ENCODE measurements around the gene GAB1.
A peak's percentile ranks its signal among the peaks of the same experiment; 100 is the strongest.

The GAB1 gene

GRCh38 chr4:143399113-143399949 lies 62.7 kb downstream of the GAB1 start:
- peaks cover 13% of the 10 kb centered on the region for H3K27me3 Mint-ChIP-seq
- H3K9me3 Mint-ChIP-seq: no peaks in the 10 kb centered on the region
- no peak overlapping the region for H3K27ac Mint-ChIP-seq
- H3K4me1 Mint-ChIP-seq (ENCODE audit: low read depth): peaks cover 24% of the 10 kb centered on the region
- no peak overlapping the region for H3K4me3 Mint-ChIP-seq
- no peaks in the 10 kb centered on the region for H3K36me3 Mint-ChIP-seq (ENCODE audit: low read depth)

GRCh38 chr4:143400082-143400481 lies 63.4 kb downstream of the GAB1 start:
- Mint-ChIP-seq H3K27me3 (peaks cover 13% of the 10 kb centered on the region), H3K9me3 (no peaks in the 10 kb centered on the region), H3K4me3 (no peak overlapping the region), H3K4me1 (ENCODE audit: low read depth) (peaks cover 29% of the 10 kb centered on the region), H3K27ac (no peak overlapping the region), H3K36me3 (ENCODE audit: low read depth) (no peaks in the 10 kb centered on the region)

- Mint-ChIP-seq H3K36me3 (ENCODE audit: low read depth) (no peaks in the 10 kb centered on the region), H3K9me3 (no peaks in the 10 kb centered on the region), H3K27ac (no peak overlapping the region), H3K27me3 (peaks cover 8% of the 10 kb centered on the region), H3K4me3 (peak overlapping the region; percentile 49), H3K4me1 (ENCODE audit: low read depth) (peaks cover 52% of the 10 kb centered on the region)
Measured at GRCh38 chr4:143402776-143403552, 66.3 kb downstream of the GAB1 start.

GRCh38 chr4:143403553-143403820 lies 66.8 kb downstream of the GAB1 start:
- Mint-ChIP-seq H3K9me3 (no peaks in the 10 kb centered on the region), H3K27ac (no peak overlapping the region), H3K27me3 (peaks cover 4% of the 10 kb centered on the region), H3K4me3 (peak overlapping the region; percentile 49), H3K36me3 (ENCODE audit: low read depth) (no peaks in the 10 kb centered on the region), H3K4me1 (ENCODE audit: low read depth) (peaks cover 52% of the 10 kb centered on the region)

GRCh38 chr4:143404555-143404954 lies 67.9 kb downstream of the GAB1 start:
- no peaks in the 10 kb centered on the region for H3K9me3 Mint-ChIP-seq
- peaks cover 12% of the 10 kb centered on the region for H3K27me3 Mint-ChIP-seq
- H3K4me1 Mint-ChIP-seq (ENCODE audit: low read depth): peaks cover 48% of the 10 kb centered on the region
- no peaks in the 10 kb centered on the region for H3K36me3 Mint-ChIP-seq (ENCODE audit: low read depth)
- peak overlapping the region; percentile 52 for H3K4me3 Mint-ChIP-seq
- no peak overlapping the region for H3K27ac Mint-ChIP-seq

GRCh38 chr4:143405075-143405730 lies 68.5 kb downstream of the GAB1 start:
- Mint-ChIP-seq H3K36me3 (ENCODE audit: low read depth) (no peaks in the 10 kb centered on the region), H3K4me1 (ENCODE audit: low read depth) (peaks cover 48% of the 10 kb centered on the region), H3K4me3 (peak overlapping the region; percentile 19), H3K27ac (no peak overlapping the region), H3K27me3 (peaks cover 18% of the 10 kb centered on the region), H3K9me3 (no peaks in the 10 kb centered on the region)

- no peaks in the 10 kb centered on the region for H3K36me3 Mint-ChIP-seq (ENCODE audit: low read depth)
- no peak overlapping the region for H3K4me3 Mint-ChIP-seq
- H3K4me1 Mint-ChIP-seq (ENCODE audit: low read depth): peaks cover 48% of the 10 kb centered on the region
- peaks cover 22% of the 10 kb centered on the region for H3K27me3 Mint-ChIP-seq
- no peaks in the 10 kb centered on the region for H3K9me3 Mint-ChIP-seq
- H3K27ac Mint-ChIP-seq: peak overlapping the region; percentile 72
Measured at GRCh38 chr4:143406523-143406922, 69.8 kb downstream of the GAB1 start.

GRCh38 chr4:143407474-143407873 lies 70.8 kb downstream of the GAB1 start:
- peaks cover 18% of the 10 kb centered on the region for H3K27me3 Mint-ChIP-seq
- H3K9me3 Mint-ChIP-seq: no peaks in the 10 kb centered on the region
- H3K27ac Mint-ChIP-seq: no peak overlapping the region

GRCh38 chr4:143407888-143408287 lies 71.2 kb downstream of the GAB1 start:
- Mint-ChIP-seq H3K9me3 (no peaks in the 10 kb centered on the region), H3K27ac (no peak overlapping the region), H3K4me1 (ENCODE audit: low read depth) (peaks cover 40% of the 10 kb centered on the region), H3K36me3 (ENCODE audit: low read depth) (no peaks in the 10 kb centered on the region), H3K27me3 (peaks cover 18% of the 10 kb centered on the region), H3K4me3 (no peak overlapping the region)

More at GRCh38 chr4:143407474-143407873, 70.8 kb downstream of the GAB1 start:
- H3K36me3 Mint-ChIP-seq (ENCODE audit: low read depth): no peaks in the 10 kb centered on the region
- H3K4me1 Mint-ChIP-seq (ENCODE audit: low read depth): peaks cover 44% of the 10 kb centered on the region
- no peak overlapping the region for H3K4me3 Mint-ChIP-seq

GRCh38 chr4:143410015-143410414 lies 73.3 kb downstream of the GAB1 start:
- H3K36me3 Mint-ChIP-seq (ENCODE audit: low read depth): no peaks in the 10 kb centered on the region
- no peak overlapping the region for H3K4me3 Mint-ChIP-seq
- no peaks in the 10 kb centered on the region for H3K9me3 Mint-ChIP-seq
- peaks cover 23% of the 10 kb centered on the region for H3K4me1 Mint-ChIP-seq (ENCODE audit: low read depth)
- H3K27ac Mint-ChIP-seq: no peak overlapping the region
- H3K27me3 Mint-ChIP-seq: peaks cover 18% of the 10 kb centered on the region

- Mint-ChIP-seq H3K27me3 (peaks cover 18% of the 10 kb centered on the region), H3K27ac (no peak overlapping the region), H3K36me3 (ENCODE audit: low read depth) (no peaks in the 10 kb centered on the region), H3K4me1 (ENCODE audit: low read depth) (peaks cover 6% of the 10 kb centered on the region), H3K9me3 (no peaks in the 10 kb centered on the region), H3K4me3 (no peak overlapping the region)
Measured at GRCh38 chr4:143411527-143412419, 75.1 kb downstream of the GAB1 start.

- H3K4me1 Mint-ChIP-seq (ENCODE audit: low read depth): peaks cover 2% of the 10 kb centered on the region
- no peaks in the 10 kb centered on the region for H3K36me3 Mint-ChIP-seq (ENCODE audit: low read depth)
- H3K27ac Mint-ChIP-seq: no peak overlapping the region
- H3K4me3 Mint-ChIP-seq: no peak overlapping the region
- no peaks in the 10 kb centered on the region for H3K9me3 Mint-ChIP-seq
- H3K27me3 Mint-ChIP-seq: peaks cover 18% of the 10 kb centered on the region
Measured at GRCh38 chr4:143412420-143412758, 75.7 kb downstream of the GAB1 start.

GRCh38 chr4:143417679-143418403 lies 81.2 kb downstream of the GAB1 start:
- Mint-ChIP-seq H3K27ac (no peak overlapping the region), H3K9me3 (no peaks in the 10 kb centered on the region), H3K27me3 (no peaks in the 10 kb centered on the region), H3K4me3 (no peak overlapping the region), H3K4me1 (ENCODE audit: low read depth) (peaks cover 6% of the 10 kb centered on the region), H3K36me3 (ENCODE audit: low read depth) (no peaks in the 10 kb centered on the region)

- Mint-ChIP-seq H3K4me1 (ENCODE audit: low read depth) (peaks cover 6% of the 10 kb centered on the region), H3K9me3 (no peaks in the 10 kb centered on the region), H3K4me3 (no peak overlapping the region), H3K27me3 (no peaks in the 10 kb centered on the region), H3K36me3 (ENCODE audit: low read depth) (no peaks in the 10 kb centered on the region), H3K27ac (no peak overlapping the region)
Measured at GRCh38 chr4:143420227-143420626, 83.6 kb downstream of the GAB1 start.
